Measurements from ENCODE around the gene TNFRSF25.

DNA sequence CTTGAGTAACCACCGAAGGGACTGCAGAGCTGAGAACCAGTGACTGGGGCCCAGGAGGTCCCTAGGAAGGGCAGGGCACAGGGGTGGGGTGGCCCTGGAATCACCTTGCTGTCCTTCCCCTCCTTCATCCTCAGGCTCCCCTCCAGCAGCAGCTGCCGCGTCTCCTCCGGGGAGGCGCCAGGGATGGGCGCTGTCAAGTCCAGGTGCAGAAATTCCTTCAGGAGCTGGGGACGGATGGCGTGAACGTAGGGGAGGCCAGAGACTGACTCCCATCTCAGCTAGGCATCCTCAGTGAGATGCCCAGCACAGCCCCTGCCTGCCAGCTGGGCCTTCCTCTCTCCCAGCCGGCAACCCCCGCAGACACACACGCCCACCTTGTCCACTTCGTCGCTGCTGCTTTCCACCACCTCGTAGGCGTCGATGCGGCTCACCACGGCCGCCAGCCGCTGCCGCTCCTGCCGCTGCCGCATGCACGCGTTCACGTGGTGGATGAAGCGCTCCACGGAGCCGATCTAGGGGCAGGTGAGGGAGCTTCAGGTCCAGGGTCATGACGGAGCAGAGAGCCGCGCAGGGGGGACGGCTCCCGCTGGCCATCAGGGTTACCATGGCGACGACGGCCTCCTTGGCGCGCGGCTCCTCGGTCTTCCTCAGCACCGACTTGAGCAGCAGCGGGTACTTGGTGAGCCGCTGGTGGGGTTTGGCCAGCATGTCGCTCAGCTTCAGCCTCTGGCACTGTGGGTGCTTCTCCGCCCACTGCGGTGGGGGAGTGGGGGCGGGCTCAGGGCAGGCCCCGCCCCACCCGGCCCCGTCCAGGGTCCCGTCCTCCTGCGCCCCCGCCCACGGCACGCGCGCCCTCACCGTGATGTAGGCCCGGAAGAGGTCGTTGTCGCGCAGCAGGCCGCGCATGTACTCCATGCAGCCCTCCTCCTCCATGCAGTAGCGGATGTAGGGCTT lies 4.4 kb upstream of the TNFRSF25 start:
- TF ChIP-seq USF2 (CRISPR knock-in tag; IDR thresholded peaks at IDR 0.05) (no peak), CTCF (IDR thresholded peaks at IDR 0.05) (no peak), GABPB1 (CRISPR knock-in tag; IDR thresholded peaks at IDR 0.05) (no peak), NFE2L1 (CRISPR knock-in tag; IDR thresholded peaks at IDR 0.05) (no peak), NR2C2 (CRISPR knock-in tag; IDR thresholded peaks at IDR 0.05) (no peak)
- TF ChIP-seq, protein P1, sequence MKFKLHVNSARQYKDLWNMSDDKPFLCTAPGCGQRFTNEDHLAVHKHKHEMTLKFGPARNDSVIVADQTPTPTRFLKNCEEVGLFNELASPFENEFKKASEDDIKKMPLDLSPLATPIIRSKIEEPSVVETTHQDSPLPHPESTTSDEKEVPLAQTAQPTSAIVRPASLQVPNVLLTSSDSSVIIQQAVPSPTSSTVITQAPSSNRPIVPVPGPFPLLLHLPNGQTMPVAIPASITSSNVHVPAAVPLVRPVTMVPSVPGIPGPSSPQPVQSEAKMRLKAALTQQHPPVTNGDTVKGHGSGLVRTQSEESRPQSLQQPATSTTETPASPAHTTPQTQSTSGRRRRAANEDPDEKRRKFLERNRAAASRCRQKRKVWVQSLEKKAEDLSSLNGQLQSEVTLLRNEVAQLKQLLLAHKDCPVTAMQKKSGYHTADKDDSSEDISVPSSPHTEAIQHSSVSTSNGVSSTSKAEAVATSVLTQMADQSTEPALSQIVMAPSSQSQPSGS (CRISPR knock-in tag; IDR thresholded peaks at IDR 0.05; ENCODE audit: borderline replicate concordance, low read depth): no peak
